Adrenal gland (tissue), 12 donors: ENCODE data around the gene MAP3K9. TPM values are rescaled to one million over a fixed set of nuclear protein-coding genes. Genes with fewer than 3 reads are reported as not detected.

Experiments used
- DNase-seq, 7 donors: peaks; one replicate each; pipeline ENCODE4 v3.0.0-alpha.2; 2019 to 2020
- H3K27ac ChIP-seq, 5 donors: fragments of 200-600 bp; sonication (generic) in 4 of 5; 1 replicate in 3 of 5; 2 replicates in 2 of 5; pipeline versions ENCODE4 v1.5.1 to v1.8.0; 2016 to 2020; ENCODE audit warnings: mild to moderate bottlenecking in 1 of 5
- H3K27me3 ChIP-seq: fragments of 200-600 bp; 2 replicates; pipeline ENCODE4 v1.8.0; 2021
- H3K36me3 ChIP-seq, 2 donors: fragments of 200-600 bp; replicated peaks in 1 of 2; 1 replicate in 1 of 2; 2 replicates in 1 of 2; pipeline versions ENCODE4 v1.5.1 to v1.8.0; 2018 to 2022
- H3K4me1 ChIP-seq, 2 donors: fragments of 200-600 bp; replicated peaks in 1 of 2; 1 replicate in 1 of 2; 2 replicates in 1 of 2; pipeline versions ENCODE4 v1.5.1 to v1.8.0; 2018 to 2021
- H3K4me3 ChIP-seq, 4 donors: fragments of 200-600 bp; sonication (generic) in 3 of 4; one replicate each; pipeline ENCODE4 v1.5.1; 2016 to 2018
- H3K9me3 ChIP-seq, 3 donors: fragments of 200-600 bp; sonication (generic) in 1 of 3; replicated peaks in 1 of 3; 1 replicate in 2 of 3; 2 replicates in 1 of 3; pipeline versions ENCODE4 v1.5.1 to v1.8.0; 2016 to 2021
- CTCF ChIP-seq, 6 experiments: fragments of 450-650 bp in 4 of 6; fragments of 200-600 bp in 2 of 6; sonication (generic) in 1 of 6; IDR thresholded peaks; 1 replicate in 5 of 6; 2 replicates in 1 of 6; pipeline versions ENCODE4 v1.5.1 to v1.8.0; 2016 to 2021; ENCODE audit warnings: antibody characterized with exemption in 6 of 6, mild to moderate bottlenecking in 2 of 6, moderate library complexity in 1 of 6
- POLR2A ChIP-seq, 2 donors: fragments of 450-650 bp; IDR thresholded peaks; one replicate each; pipeline ENCODE4 v1.6.1; 2017; ENCODE audit warnings: antibody characterized with exemption in 2 of 2, mild to moderate bottlenecking in 2 of 2, moderate library complexity in 1 of 2
- WGBS, 4 donors: extraction: QIAGEN DNeasy Blood & Tissue Kit in 2 of 4; methylation state at CpG; one replicate each; pipeline versions ENCODE4 v1.1.5 to v1.1.7; 2013 to 2017; 5-methylcytosine and 5-hydroxymethylcytosine counted together
- intact Hi-C, 2 donors: fragments of 100-400 bp; cut with DNase I; formaldehyde crosslinking; loops; one replicate each; pipeline versions ENCODE4 v1.14.1 to v1.15.0; 2022 to 2023
- polyA plus RNA-seq, 3 donors: library from polyadenylated mRNA; stranded (reverse); fragments of 200-250 nt in 2 of 3; fragments of 350-450 nt in 1 of 3; fragmentation: Illumina TruSeq in 1 of 3; extraction: RNeasy Lipid Tissue Mini Kit (QIAGEN cat#74804) in 1 of 3; gene quantifications; one replicate each; pipeline ENCODE4 v1.2.3, GENCODE V29; 2013 to 2014
- total RNA-seq, 9 donors: library from RNA; depleted of rRNA in 4 of 9; stranded (reverse); fragments of >200 nt in 4 of 9; fragments of 120-200 nt in 1 of 9; fragmentation: NEBNext Ultra II Directional in 1 of 9; extraction: Animal tissue kit (Norgen Biotek cat#: 25700) in 1 of 9; gene quantifications; one replicate each; pipeline versions ENCODE4 v1.1.0 to v1.2.4, GENCODE V29; 2013 to 2023
- donor health status: healthy with polysubstance abuse.
- donor health status: Bipolar disorder and iron deficiency.
- donor health status: DM: yes; HTN: yes; CAD: no.
- donor health status: DM: no; HTN: no; CAD: no.
- donor health status: DM: no; HTN: no; CAD: no.
- donor health status: DM: yes; HTN: yes; CAD: no.

Gene MAP3K9
- total and polyA plus RNA-seq, 12 donors: 0.67 to 6.7 (median 2.9) TPM

GRCh38 chr14:70816525-70816924, 7.2 kb upstream of the MAP3K9 start:
- 81 to 90% (median 82%) methylated on average over 8 of the region's 8 CpGs for WGBS, 4 donors
- TF ChIP-seq CTCF (IDR thresholded peaks at IDR 0.05) (no peak), POLR2A (IDR thresholded peaks at IDR 0.05) (no peak)
- H3K36me3 ChIP-seq: no peaks in the 10 kb centered on the region
- H3K9me3 ChIP-seq: no peaks in the 10 kb centered on the region
- H3K27me3 ChIP-seq: no peaks in the 10 kb centered on the region
- DNase-seq: no peak
- H3K4me3 ChIP-seq: no peak overlapping the region
- peaks cover 3 to 5% of the 10 kb centered on the region in 2 donors for H3K4me1 ChIP-seq
- intact Hi-C loops: loop anchor here in 1 of 2 donors (10.0 kb wide), 1 partner anchor 212 kb away; the partner anchor contains the start of gene MED6
- no peak overlapping the region for H3K27ac ChIP-seq

GRCh38 chr14:70814466-70814865, 5.2 kb upstream of the MAP3K9 start:
- intact Hi-C loops: loop anchor here in 1 of 2 donors (10.0 kb wide), 1 partner anchor 210 kb away; the partner anchor contains the start of gene MED6
- no peaks in the 10 kb centered on the region for H3K27me3 ChIP-seq
- TF ChIP-seq POLR2A (IDR thresholded peaks at IDR 0.05) (no peak), CTCF (IDR thresholded peaks at IDR 0.05) (no peak)
- 83 to 92% (median 87%) methylated on average over 1 of the region's 1 CpG for WGBS, 4 donors
- H3K4me3 ChIP-seq: no peak overlapping the region
- H3K9me3 ChIP-seq: no peaks in the 10 kb centered on the region
- no peak for DNase-seq
- H3K27ac ChIP-seq: no peak overlapping the region
- H3K4me1 ChIP-seq: peaks cover 0 to 4% of the 10 kb centered on the region in 2 donors
- H3K36me3 ChIP-seq: no peaks in the 10 kb centered on the region

- Histone ChIP-seq H3K4me3 (no peak overlapping the region), H3K4me1 (peaks cover 0 to 4% of the 10 kb centered on the region in 2 donors), H3K27me3 (no peaks in the 10 kb centered on the region), H3K9me3 (no peaks in the 10 kb centered on the region), H3K36me3 (no peaks in the 10 kb centered on the region), H3K27ac (no peak overlapping the region)
- intact Hi-C loops: loop anchor here in 1 of 2 donors (10.0 kb wide), 1 partner anchor 207 kb away; the partner anchor contains the start of gene MED6
- WGBS, 4 donors: 82 to 93% (median 85%) methylated on average over 2 of the region's 2 CpGs
- DNase-seq: no peak
- TF ChIP-seq POLR2A (IDR thresholded peaks at IDR 0.05) (no peak), CTCF (IDR thresholded peaks at IDR 0.05) (no peak)
These were observed 3.0 kb upstream of the MAP3K9 start for GRCh38 chr14:70812124-70812818.

GRCh38 chr14:70811578-70811977, 2.3 kb upstream of the MAP3K9 start:
- Histone ChIP-seq H3K27ac (no peak overlapping the region), H3K4me3 (no peak overlapping the region), H3K4me1 (peaks cover 0 to 4% of the 10 kb centered on the region in 2 donors), H3K9me3 (no peaks in the 10 kb centered on the region), H3K27me3 (no peaks in the 10 kb centered on the region), H3K36me3 (no peaks in the 10 kb centered on the region)
- intact Hi-C loops: loop anchor here in 1 of 2 donors (10.0 kb wide), 1 partner anchor 207 kb away; the partner anchor contains the start of gene MED6
- TF ChIP-seq POLR2A (IDR thresholded peaks at IDR 0.05): no peak
- no peak for TF ChIP-seq CTCF (IDR thresholded peaks at IDR 0.05)
- DNase-seq: no peak
- 89 to 95% (median 91%) methylated on average over 2 of the region's 2 CpGs for WGBS, 4 donors
